Esophagus muscularis mucosa (tissue), 4 donors: ENCODE measurements around the gene CUBN. TPM values are rescaled to one million over a fixed set of nuclear protein-coding genes. Genes with fewer than 3 reads are reported as not detected.

Experiments used
- DNase-seq: peaks from one replicate; pipeline ENCODE4 v3.0.0-alpha.2; 2017; ENCODE audit errors: extremely low spot score
- H3K27ac ChIP-seq, 4 donors: fragments of 200-600 bp; sonication (generic); replicated peaks in 1 of 4; 1 replicate in 3 of 4; 2 replicates in 1 of 4; pipeline ENCODE4 v1.5.1; 2016 to 2019; ENCODE audit warnings: mild to moderate bottlenecking in 1 of 4
- H3K27me3 ChIP-seq, 4 donors: fragments of 200-600 bp; sonication (generic); one replicate each; pipeline versions ENCODE4 v1.5.1 to v1.6.0; 2016 to 2019
- H3K36me3 ChIP-seq, 4 donors: fragments of 200-600 bp; sonication (generic); one replicate each; pipeline ENCODE4 v1.5.1; 2016 to 2019
- H3K4me1 ChIP-seq, 4 donors: fragments of 200-600 bp; sonication (generic); one replicate each; pipeline ENCODE4 v1.5.1; 2016 to 2019
- H3K4me3 ChIP-seq, 4 donors: fragments of 200-600 bp; sonication (generic); 1 replicate in 2 of 4; 2 replicates in 2 of 4; pipeline ENCODE4 v1.5.1; 2016 to 2019; ENCODE audit warnings: mild to moderate bottlenecking in 4 of 4, moderate library complexity in 1 of 4
- H3K9me3 ChIP-seq, 4 donors: fragments of 200-600 bp; sonication (generic); 1 replicate in 3 of 4; 2 replicates in 1 of 4; pipeline ENCODE4 v1.5.1; 2016 to 2019
- EP300 ChIP-seq: sonication (generic); formaldehyde crosslinking; IDR thresholded peaks from one replicate; pipeline ENCODE4 v1.6.1; 2017; ENCODE audit warnings: antibody characterized with exemption
- POLR2A ChIP-seq: fragments of 450-650 bp; IDR thresholded peaks from one replicate; pipeline ENCODE4 v1.6.1; 2017; ENCODE audit warnings: antibody characterized with exemption, moderate library complexity, mild to moderate bottlenecking, low read depth
- POLR2AphosphoS5 ChIP-seq, 2 donors: sonication (generic); formaldehyde crosslinking; IDR thresholded peaks; one replicate each; pipeline ENCODE4 v1.6.1; 2017; ENCODE audit warnings: antibody characterized with exemption in 2 of 2
- WGBS: methylation state at CpG from one replicate; pipeline ENCODE4 v1.1.5; 2018; 5-methylcytosine and 5-hydroxymethylcytosine counted together
- intact Hi-C: fragments of 100-400 bp; cut with DNase I; formaldehyde crosslinking; loops from one replicate; pipeline ENCODE4 v1.15.1; 2023
- total RNA-seq, 4 donors: library from RNA; depleted of rRNA; stranded (reverse); fragments of >200 nt; gene quantifications; one replicate each; pipeline versions ENCODE4 v1.1.0 to v1.2.1, GENCODE V29; 2016
- TF ChIP-seq, protein P1 (sequence below), 3 experiments: fragments of 200-600 bp in 2 of 3; fragments of 450-650 bp in 1 of 3; sonication (generic) in 2 of 3; IDR thresholded peaks; one replicate each; pipeline ENCODE4 v1.5.1; 2017 to 2019; ENCODE audit warnings: antibody characterized with exemption in 3 of 3, mild to moderate bottlenecking in 2 of 3, moderate library complexity in 1 of 3

CUBN gene
- total RNA-seq, 4 donors from 2014 or later: 1.3 to 4.6 (median 2.3) TPM

DNA sequence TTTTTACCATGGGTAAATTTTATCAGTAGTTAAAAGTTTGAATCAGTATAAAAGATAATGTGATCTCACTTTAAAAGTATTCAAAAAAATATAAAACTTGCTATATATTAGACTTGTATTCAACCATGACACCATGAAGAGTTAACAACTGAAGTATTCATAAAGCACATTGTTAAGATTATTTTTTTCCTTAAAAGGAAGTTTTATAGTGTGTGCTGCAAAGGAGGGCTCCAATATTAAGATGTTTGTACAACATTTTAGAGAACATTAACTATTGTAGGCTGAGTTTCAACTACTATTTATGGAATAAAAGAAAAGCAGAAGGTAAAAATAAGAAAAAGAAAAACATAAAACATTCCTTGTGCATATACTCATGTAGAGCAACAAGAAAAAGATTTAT is 24.5 kb upstream of the CUBN start:
- Histone ChIP-seq H3K9me3 (no peaks in the 10 kb centered on the region), H3K36me3 (peaks cover 0 to 4% (median 2%) of the 10 kb centered on the region in 4 donors), H3K4me1 (no peaks in the 10 kb centered on the region), H3K27ac (no peak overlapping the region), H3K27me3 (no peaks in the 10 kb centered on the region), H3K4me3 (no peak overlapping the region)
- TF ChIP-seq POLR2AphosphoS5 (IDR thresholded peaks at IDR 0.05) (no peak), POLR2A (no peak)
- TF ChIP-seq, protein P1, sequence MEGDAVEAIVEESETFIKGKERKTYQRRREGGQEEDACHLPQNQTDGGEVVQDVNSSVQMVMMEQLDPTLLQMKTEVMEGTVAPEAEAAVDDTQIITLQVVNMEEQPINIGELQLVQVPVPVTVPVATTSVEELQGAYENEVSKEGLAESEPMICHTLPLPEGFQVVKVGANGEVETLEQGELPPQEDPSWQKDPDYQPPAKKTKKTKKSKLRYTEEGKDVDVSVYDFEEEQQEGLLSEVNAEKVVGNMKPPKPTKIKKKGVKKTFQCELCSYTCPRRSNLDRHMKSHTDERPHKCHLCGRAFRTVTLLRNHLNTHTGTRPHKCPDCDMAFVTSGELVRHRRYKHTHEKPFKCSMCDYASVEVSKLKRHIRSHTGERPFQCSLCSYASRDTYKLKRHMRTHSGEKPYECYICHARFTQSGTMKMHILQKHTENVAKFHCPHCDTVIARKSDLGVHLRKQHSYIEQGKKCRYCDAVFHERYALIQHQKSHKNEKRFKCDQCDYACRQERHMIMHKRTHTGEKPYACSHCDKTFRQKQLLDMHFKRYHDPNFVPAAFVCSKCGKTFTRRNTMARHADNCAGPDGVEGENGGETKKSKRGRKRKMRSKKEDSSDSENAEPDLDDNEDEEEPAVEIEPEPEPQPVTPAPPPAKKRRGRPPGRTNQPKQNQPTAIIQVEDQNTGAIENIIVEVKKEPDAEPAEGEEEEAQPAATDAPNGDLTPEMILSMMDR (IDR thresholded peaks at IDR 0.05): no peak
- no peak for DNase-seq
- intact Hi-C loops: no loop called here

DNA sequence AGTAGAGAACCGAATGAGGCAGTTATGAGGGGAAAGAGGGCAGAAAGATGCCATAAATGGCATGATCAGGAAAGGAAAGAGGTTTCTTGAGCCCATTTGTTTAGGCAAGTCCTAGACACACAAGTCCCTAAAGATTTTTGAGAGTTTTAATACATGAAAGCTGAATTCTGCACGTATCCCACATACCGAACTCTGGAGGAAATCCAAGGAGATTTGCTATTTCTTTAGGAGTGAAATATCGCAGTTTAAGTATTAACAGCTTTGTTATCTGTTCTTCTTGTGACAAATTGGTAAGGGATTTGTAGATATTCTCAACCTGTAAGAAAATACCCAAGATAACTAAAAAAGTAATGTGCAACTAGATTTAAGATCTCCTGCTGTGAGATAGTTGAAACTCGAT is 23.7 kb upstream of the CUBN start:
- H3K4me3 ChIP-seq: no peak overlapping the region
- H3K4me1 ChIP-seq: no peaks in the 10 kb centered on the region
- H3K27me3 ChIP-seq: no peaks in the 10 kb centered on the region
- intact Hi-C loops: no loop called here
- no peak overlapping the region for H3K27ac ChIP-seq
- DNase-seq: no peak
- 83% methylated on average over 5 of the region's 5 CpGs for WGBS
- H3K36me3 ChIP-seq: peaks cover 0 to 4% (median 2%) of the 10 kb centered on the region in 4 donors
- H3K9me3 ChIP-seq: no peaks in the 10 kb centered on the region
- TF ChIP-seq POLR2A: no peak
- TF ChIP-seq POLR2AphosphoS5 (IDR thresholded peaks at IDR 0.05): no peak
- TF ChIP-seq EP300: no peak
- TF ChIP-seq, protein P1 (IDR thresholded peaks at IDR 0.05): no peak

DNA sequence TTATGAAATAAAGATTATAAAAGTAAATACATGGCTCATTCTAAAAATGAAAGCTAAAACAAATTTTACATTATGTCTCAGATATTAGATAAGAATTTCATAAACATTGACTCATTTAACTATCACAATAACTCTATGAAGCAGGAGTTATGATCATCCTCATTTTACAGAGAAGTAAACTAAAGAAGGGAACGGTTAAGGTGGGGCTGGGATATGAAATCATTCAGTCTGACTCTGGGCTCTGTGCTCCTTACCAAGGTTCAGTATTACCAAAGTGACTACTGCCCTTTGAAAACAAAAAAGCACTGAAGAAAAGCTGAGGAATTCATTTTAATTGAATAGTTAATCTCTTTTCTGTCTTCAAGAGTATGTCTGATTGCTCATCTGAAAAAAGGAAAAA is 22.1 kb upstream of the CUBN start:
- H3K27me3 ChIP-seq: no peaks in the 10 kb centered on the region
- H3K4me3 ChIP-seq: no peak overlapping the region
- DNase-seq: no peak
- H3K27ac ChIP-seq: no peak overlapping the region
- no peak for TF ChIP-seq POLR2AphosphoS5 (IDR thresholded peaks at IDR 0.05)
- TF ChIP-seq, protein P1 (IDR thresholded peaks at IDR 0.05): no peak
- no peak for TF ChIP-seq EP300
- no peak for TF ChIP-seq POLR2A
- WGBS: 63% methylated on average over 1 of the region's 1 CpG
- H3K9me3 ChIP-seq: no peaks in the 10 kb centered on the region
- H3K36me3 ChIP-seq: peaks cover 0 to 4% (median 2%) of the 10 kb centered on the region in 4 donors
- intact Hi-C loops: no loop called here
- no peaks in the 10 kb centered on the region for H3K4me1 ChIP-seq

DNA sequence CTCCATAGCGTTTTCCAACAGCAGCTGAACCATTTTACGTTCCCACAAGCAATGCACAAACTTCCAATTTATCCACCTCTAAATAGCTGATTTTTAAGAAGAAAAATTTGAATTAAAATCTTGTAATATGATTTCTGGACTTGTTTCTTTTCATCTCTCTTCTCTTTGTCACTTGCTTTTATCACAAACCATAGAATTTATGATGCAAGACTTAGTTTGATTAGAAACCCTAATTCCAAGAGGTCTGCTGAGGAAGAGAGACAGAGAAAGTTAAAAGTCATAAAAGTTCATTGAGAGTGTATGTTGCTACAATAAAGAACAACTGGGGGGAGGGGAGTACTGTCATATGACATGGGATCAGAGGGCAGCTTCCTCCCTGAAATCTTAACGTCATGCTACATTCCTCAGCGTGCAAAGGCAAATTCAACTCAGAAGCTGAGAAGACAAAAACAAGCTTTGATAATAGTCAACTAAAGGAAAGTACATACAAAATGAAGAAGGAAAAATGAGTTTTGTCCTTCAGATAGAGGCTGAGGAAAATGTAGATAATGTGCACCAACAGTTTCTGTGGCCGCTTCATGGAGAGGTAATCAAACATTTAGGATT is 18.4 kb upstream of the CUBN start:
- no peak for TF ChIP-seq POLR2AphosphoS5 (IDR thresholded peaks at IDR 0.05)
- TF ChIP-seq POLR2A: no peak
- TF ChIP-seq, protein P1 (IDR thresholded peaks at IDR 0.05): no peak
- WGBS: 84% methylated on average over 5 of the region's 5 CpGs
- no peak for DNase-seq
- intact Hi-C loops: no loop called here
- Histone ChIP-seq H3K27ac (no peak overlapping the region), H3K4me3 (no peak overlapping the region), H3K36me3 (peaks cover 0 to 1% (median 0%) of the 10 kb centered on the region in 4 donors), H3K27me3 (no peaks in the 10 kb centered on the region), H3K4me1 (no peaks in the 10 kb centered on the region), H3K9me3 (no peaks in the 10 kb centered on the region)

DNA sequence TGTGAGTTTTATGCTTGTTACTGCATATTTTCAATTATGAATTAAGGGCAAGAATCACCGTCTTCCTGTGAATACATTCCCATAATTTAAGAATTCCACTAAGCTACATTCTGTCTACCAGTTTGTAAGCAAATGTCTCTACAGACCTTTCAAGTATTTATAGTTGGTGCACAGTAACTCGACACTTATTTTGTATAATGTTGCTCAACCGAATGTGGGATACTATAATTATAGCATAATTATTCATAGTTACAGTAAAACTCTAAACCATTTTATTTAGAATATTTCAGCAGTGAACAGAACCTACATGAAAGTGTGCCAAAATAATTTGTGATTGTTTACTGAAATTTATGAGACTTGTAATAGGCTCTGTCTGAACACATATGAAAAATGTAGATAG is 17.3 kb upstream of the CUBN start:
- WGBS: 82% methylated on average over 3 of the region's 3 CpGs
- Histone ChIP-seq H3K4me3 (no peak overlapping the region), H3K27me3 (no peaks in the 10 kb centered on the region), H3K4me1 (no peaks in the 10 kb centered on the region), H3K36me3 (no peaks in the 10 kb centered on the region), H3K27ac (no peak overlapping the region), H3K9me3 (no peaks in the 10 kb centered on the region)
- TF ChIP-seq, protein P1 (IDR thresholded peaks at IDR 0.05): no peak
- TF ChIP-seq POLR2A (no peak), EP300 (no peak), POLR2AphosphoS5 (IDR thresholded peaks at IDR 0.05) (no peak)
- no peak for DNase-seq
- intact Hi-C loops: no loop called here
